ENCODE data around the gene TLN1.

- TF ChIP-seq RFX5 (IDR thresholded peaks at IDR 0.05; ENCODE audit: low read depth, low read length) (no peak), CEBPB (IDR thresholded peaks at IDR 0.05; ENCODE audit: low read depth, low read length) (no peak), POLR2A (IDR thresholded peaks at IDR 0.05; ENCODE audit: low read depth, low read length) (no peak), CTCF (conservative IDR thresholded peaks at IDR 0.05; ENCODE audit: low read depth, low read length) (no peak), MXI1 (IDR thresholded peaks at IDR 0.05; ENCODE audit: borderline replicate concordance, low read depth, low read length) (no peak), RCOR1 (IDR thresholded peaks at IDR 0.05; ENCODE audit: insufficient replicate concordance, low read length) (no peak), RAD21 (IDR thresholded peaks at IDR 0.05; ENCODE audit: low read length) (no peak), BHLHE40 (IDR thresholded peaks at IDR 0.05; ENCODE audit: low read depth, low read length) (no peak), MAFK (IDR thresholded peaks at IDR 0.05; ENCODE audit: low read depth, low read length) (no peak), SMC3 (IDR thresholded peaks at IDR 0.05; ENCODE audit: low read depth, low read length) (no peak), ELK1 (IDR thresholded peaks at IDR 0.05; ENCODE audit: borderline replicate concordance, low read depth, low read length) (no peak), MAZ (IDR thresholded peaks at IDR 0.05; ENCODE audit: borderline replicate concordance, low read depth, low read length) (no peak), FOS (IDR thresholded peaks at IDR 0.05; ENCODE audit: low read depth, low read length) (no peak)
Observed at GRCh38 chr9:35667939-35668338, 64.1 kb downstream of the TLN1 start.
